GM19240 (cell line): ENCODE measurements around the gene PARVA.

Source experiments
- DNase-seq: peaks from one replicate; pipeline ENCODE4 v3.0.0; 2011; ENCODE audit warnings: low spot score; ENCODE audit not compliant: insufficient read length

PARVA gene

GRCh38 chr11:12544986-12545775 is 167.8 kb downstream of the PARVA start:
- DNase-seq: no peak

GRCh38 chr11:12546122-12546521 is 168.8 kb downstream of the PARVA start:
- no peak for DNase-seq

- no peak for DNase-seq
Observed at GRCh38 chr11:12546660-12547059, 169.3 kb downstream of the PARVA start.

- no peak for DNase-seq
Observed at GRCh38 chr11:12547953-12548650, 170.7 kb downstream of the PARVA start.

- no peak for DNase-seq
Observed at GRCh38 chr11:12552692-12553091, 175.3 kb downstream of the PARVA start.

GRCh38 chr11:12554122-12554521 is 176.8 kb downstream of the PARVA start:
- DNase-seq: no peak

- DNase-seq: no peak
Observed at GRCh38 chr11:12556155-12556554, 178.8 kb downstream of the PARVA start.

GRCh38 chr11:12556788-12557384 is 179.5 kb downstream of the PARVA start:
- DNase-seq: no peak

- no peak for DNase-seq
Observed at GRCh38 chr11:12559011-12559410, 181.6 kb downstream of the PARVA start.

- DNase-seq: no peak
Observed at GRCh38 chr11:12560362-12560761, 183.0 kb downstream of the PARVA start.

GRCh38 chr11:12560861-12561260 is 183.5 kb downstream of the PARVA start:
- no peak for DNase-seq

- DNase-seq: no peak
Observed at GRCh38 chr11:12564012-12564411, 186.6 kb downstream of the PARVA start.

- DNase-seq: no peak
Observed at GRCh38 chr11:12565406-12565805, 188.0 kb downstream of the PARVA start.

- no peak for DNase-seq
Observed at GRCh38 chr11:12567746-12568460, 190.5 kb downstream of the PARVA start.

GRCh38 chr11:12569499-12570425 is 192.4 kb downstream of the PARVA start:
- no peak for DNase-seq

- DNase-seq: no peak
Observed at GRCh38 chr11:12573707-12574485, 196.5 kb downstream of the PARVA start.

GRCh38 chr11:12577725-12578644 is 200.6 kb downstream of the PARVA start:
- DNase-seq: no peak

- DNase-seq: no peak
Observed at GRCh38 chr11:12581416-12581815, 204.0 kb downstream of the PARVA start.

- no peak for DNase-seq
Observed at GRCh38 chr11:12581923-12582322, 204.6 kb downstream of the PARVA start.
